ENCODE data around the gene RPS26.
"Not testable (repeated sequence)": the region's sequence is repeated elsewhere in the genome, so short reads cannot be mapped to it uniquely, and the experiment has no call there.

RPS26 gene

DNA sequence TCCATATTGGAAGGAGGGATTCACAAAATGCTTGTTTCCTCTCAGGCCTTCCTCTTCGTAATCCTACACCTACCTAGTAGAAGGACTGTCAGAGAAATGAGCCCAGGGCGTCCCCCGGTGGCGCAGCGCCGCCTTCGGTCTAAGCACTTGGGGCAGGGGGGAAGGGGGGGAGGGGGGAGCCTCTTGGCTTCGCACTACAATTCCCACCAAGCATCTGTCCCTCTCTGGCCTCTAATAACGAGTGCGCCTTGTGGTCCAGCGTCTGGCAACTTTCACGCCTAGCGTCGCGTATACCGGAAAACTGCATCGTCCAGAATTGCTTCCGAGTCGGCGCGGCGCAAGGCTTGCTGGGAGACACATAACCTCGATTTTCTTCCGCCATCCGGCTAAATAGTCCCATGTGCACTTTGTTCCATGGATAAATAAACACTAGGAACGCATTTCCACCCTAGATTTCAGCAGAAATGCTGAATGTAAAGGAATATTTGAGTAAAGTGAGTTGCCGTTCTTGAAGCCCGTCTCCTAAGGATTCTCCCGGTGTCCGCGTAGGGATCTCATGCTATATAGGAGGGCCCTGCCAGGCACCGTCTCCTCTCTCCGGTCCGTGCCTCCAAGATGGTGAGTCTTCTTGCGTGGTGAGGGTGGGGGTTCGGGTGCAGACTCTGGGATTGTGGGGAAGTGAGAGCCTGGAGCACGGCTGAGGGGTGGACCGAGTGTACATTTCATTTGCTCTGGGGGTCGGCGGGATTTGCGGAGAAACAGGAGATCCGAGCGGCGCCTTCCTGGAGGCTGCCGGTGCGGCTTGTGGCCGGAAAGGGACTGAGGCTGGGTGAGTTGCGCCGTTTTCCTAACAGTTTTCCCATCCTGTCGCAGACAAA is at the start of gene RPS26:
TSS of gene RPS26 (plus strand) at position 367 of the 878 bp plus-strand sequence. CDS start at position 616, 249 bp downstream.
- peak; percentile 100 for DNase-seq (ENCODE audit: low spot score)

- no peak for DNase-seq (ENCODE audit: low spot score)
These were observed 48.4 kb upstream of the RPS26 start for GRCh38 chr12:55993230-55993853.

- no peak for DNase-seq (ENCODE audit: low spot score)
These were observed 46.4 kb upstream of the RPS26 start for GRCh38 chr12:55995366-55995765.

DNA sequence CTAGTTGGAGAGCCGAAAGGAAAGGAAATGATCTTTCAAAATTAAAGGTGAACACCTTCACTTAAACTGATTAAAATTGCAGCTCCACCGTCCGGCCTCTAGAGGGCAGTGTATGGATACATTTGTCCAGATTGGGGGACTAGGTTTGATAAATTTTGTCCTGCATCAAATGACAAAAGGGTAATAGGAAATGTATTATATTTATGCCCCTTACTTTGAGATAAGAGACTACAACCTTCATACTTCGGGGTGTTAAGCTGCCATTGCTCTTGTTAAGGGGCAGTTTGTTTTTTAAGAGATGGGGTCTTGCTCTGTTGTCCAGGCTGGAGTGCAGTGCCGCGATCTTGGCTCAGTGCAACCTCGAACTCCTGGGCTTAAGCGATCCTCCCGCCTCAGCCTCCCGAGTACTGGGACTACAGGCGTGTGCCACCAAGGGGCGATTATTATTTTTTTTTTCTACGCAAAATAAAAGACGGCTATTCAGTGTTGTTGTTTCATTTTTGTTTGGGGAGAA is 45.5 kb upstream of the RPS26 start:
- peak; percentile 77 for DNase-seq (ENCODE audit: low spot score)

DNA sequence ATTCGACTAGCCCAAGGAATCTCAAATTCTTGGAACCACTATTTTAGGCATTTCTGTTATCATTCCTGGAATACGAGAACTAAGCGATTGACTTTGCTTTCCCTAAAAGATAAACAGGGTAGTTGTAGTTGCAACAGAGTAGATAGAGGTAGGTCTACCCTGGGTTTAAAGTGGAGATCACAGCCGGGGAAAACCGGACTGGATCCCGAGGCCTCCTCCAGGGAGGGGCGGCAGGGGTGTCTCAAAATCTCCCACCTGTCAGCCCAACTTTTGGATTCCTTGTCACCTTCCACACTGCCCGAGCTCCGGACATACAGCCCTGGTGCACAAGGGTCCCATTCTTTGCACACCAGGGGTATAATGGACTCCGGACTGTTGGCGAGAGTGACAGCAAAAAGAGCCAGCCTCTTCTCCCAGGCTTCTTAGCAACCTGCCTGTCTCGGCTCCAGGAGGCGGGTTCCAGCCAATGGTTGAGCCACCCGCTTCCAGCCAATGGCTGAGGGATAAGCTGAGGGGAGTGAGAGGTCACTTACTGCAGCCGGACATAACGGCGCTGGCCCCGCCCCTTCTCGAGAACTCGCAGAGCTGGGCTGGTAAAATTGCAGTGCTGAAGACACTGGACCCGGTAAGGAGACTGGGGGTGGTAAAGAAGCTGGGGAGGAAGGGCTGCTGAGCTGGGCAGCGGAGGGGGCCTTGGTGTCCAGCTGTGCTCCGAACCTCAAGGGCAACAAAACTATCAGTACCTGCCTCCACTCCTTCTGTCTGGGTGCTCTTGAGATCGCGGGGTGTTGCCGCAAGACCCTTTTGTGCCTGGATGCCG is 44.8 kb upstream of the RPS26 start, which contains the start of gene SUOX:
TSS of gene SUOX (plus strand) at position 562 of the 820 bp plus-strand sequence. CDS start 4,946 bp downstream, outside the sequence.
- DNase-seq (ENCODE audit: low spot score): peak; percentile 99

DNA sequence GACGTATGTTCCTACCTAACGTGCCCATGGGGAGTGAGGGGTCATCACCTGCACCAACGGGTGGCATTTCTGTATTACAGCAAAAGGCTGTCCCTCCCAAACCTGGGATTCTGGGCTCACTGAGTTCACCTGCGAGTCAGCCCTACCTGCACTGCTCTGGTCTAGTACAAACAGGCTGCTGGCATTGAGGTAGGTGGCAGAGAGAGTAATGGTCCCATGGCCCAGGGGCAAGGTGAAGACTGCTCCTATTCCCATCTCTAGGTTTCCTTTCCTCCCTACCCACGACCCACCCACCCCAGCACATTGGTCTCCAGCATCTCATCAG is 44.2 kb upstream of the RPS26 start:
- no peak for DNase-seq (ENCODE audit: low spot score)

- DNase-seq (ENCODE audit: low spot score): not testable (repeated sequence)
These were observed 42.2 kb upstream of the RPS26 start for GRCh38 chr12:55999522-55999921.

DNA sequence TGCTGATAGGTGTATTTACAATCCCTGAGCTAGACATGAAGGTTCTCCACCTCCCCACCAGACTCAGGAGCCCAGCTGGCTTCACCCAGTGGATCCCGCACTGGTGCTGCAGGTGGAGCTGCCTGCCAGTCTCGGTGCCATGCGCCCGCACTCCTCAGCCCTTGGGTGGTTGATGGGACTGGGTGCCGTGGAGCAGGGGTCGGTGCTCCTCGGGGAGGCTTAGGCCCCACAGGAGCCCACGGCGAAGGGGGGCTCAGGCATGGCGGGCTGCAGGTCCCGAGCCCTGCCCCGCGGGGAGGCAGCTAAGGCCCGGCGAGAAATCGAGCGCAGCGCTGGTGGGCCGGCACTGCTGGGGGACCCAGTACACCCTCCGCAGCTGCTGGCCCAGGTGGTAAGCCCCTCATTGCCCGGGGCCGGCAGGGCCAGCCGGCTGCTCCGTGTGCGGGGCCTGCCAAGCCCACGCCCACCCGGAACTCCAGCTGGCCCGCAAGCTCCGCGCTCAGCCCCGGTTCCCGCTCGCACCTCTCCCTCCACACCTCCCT is 41.6 kb upstream of the RPS26 start:
- not testable (repeated sequence) for DNase-seq (ENCODE audit: low spot score)

- DNase-seq (ENCODE audit: low spot score): no peak
These were observed 40.1 kb upstream of the RPS26 start for GRCh38 chr12:56001487-56002100.

- not testable (repeated sequence) for DNase-seq (ENCODE audit: low spot score)
These were observed 38.3 kb upstream of the RPS26 start for GRCh38 chr12:56003376-56003775.

DNA sequence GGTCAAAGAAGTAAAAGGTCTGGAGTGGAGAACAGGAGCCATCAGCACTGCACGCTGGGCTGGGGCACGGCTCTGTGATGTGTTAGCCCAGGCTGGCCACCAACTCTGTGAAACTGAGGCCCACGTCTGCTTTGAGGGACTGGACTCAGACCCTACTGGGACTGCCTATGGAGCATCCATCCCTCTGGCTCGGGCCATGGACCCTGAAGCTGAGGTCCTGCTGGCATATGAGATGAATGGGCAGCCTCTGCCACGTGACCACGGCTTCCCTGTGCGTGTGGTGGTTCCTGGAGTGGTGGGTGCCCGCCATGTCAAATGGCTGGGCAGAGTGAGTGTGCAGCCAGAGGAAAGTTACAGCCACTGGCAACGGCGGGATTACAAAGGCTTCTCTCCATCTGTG is 37.5 kb upstream of the RPS26 start:
- no peak for DNase-seq (ENCODE audit: low spot score)

DNA sequence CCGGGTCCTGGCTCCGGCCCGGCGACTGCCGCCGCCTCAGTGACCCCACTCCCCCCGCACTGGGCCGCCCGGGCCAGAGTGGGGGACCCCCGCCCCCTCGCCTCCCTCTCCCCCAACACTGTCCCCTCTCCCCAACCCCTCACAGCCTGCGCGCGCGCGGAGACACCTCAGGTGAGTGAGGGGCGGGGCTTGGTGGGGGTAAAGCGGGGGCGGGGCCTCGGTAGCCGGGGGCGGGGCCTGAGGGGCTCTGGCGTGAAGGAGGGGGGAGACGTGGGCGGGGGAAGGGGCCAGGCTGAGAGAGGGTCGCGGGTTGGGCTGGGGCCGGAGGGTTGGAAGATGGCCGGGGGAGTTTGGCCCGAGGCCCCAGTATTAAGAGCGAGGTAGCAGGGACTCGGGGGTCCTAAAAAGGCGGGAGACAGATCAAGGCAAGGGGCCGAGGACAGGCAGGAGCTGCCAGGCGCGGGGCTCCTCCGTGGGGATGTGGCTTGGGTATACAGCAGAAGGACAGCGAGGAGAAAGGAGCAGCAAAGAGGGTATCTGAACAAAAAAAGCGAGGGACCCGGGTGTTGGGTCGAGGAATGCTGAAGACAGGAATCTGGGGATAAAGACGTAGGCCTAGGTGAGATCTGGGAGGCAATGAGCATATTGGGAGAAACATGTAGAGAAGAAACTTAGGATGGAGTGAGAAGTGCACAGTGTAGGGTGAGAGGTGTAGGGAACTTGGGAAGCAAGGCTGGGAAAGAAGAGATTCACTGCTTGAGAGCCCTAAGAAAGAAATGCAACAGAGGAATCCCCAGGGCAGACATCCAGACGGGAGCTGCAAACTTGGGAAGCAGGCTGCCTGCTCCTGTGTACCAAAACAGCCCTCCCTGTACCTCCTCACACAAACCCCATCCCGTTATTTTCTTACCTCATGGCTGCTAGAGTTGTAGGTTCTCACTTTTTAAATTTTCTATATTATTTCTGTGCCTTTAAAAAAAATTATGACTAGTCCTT is 33.9 kb upstream of the RPS26 start:
- DNase-seq (ENCODE audit: low spot score): peak; percentile 52

GRCh38 chr12:56010111-56010570 is 31.6 kb upstream of the RPS26 start:
- no peak for DNase-seq (ENCODE audit: low spot score)

DNA sequence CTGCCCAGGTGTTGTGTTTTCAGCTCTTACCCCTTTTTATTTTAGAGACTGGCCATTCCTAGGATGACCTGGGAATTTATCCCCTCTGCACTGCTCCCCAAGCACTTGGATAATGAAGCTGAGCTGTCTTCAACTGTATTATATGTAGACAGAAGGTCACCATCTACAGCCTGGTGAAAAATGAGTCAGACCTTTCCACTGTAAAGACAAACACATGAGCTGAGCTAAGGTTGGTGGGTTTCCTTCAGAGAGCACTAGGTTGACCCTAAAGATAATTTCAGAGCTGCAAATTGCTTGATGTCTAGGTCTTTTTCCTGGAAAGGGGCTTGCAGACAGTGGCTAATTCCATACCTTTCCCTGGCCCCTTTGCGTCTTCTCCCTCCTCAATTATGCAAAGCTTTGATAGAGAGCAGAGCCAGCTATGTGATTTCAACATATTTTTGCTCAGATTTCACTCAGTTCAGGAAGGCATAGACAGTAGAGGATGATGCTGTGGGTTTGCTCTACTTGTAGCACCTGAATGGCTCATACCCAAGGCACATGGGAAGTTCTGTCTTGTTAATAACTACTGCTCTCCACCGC is 30.1 kb upstream of the RPS26 start:
- DNase-seq (ENCODE audit: low spot score): no peak

DNA sequence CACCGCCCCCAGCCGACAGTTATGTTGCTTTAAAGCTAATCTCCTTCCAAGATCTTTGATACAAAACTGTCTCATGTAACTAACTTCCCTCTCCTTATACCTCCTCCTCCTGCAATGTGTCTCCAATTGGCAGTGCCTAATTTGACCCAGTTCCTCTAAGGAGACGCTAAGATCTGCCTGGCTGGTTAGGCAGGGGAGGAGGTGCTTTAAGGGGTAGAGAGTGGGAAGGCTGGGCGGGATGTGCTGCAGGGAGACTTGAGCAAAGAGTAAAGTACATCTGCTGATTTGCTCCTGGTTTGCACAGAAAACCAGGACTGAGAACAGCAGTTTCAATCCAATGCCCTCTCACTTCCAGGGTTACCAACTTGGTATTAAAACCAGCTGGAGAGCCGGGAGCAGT is 28.2 kb upstream of the RPS26 start:
- DNase-seq (ENCODE audit: low spot score): no peak

GRCh38 chr12:56014205-56014604 is 27.5 kb upstream of the RPS26 start:
- DNase-seq (ENCODE audit: low spot score): no peak

- DNase-seq (ENCODE audit: low spot score): no peak
These were observed 24.5 kb upstream of the RPS26 start for GRCh38 chr12:56017181-56017580.

- DNase-seq (ENCODE audit: low spot score): no peak
These were observed 23.4 kb upstream of the RPS26 start for GRCh38 chr12:56018356-56018755.

DNA sequence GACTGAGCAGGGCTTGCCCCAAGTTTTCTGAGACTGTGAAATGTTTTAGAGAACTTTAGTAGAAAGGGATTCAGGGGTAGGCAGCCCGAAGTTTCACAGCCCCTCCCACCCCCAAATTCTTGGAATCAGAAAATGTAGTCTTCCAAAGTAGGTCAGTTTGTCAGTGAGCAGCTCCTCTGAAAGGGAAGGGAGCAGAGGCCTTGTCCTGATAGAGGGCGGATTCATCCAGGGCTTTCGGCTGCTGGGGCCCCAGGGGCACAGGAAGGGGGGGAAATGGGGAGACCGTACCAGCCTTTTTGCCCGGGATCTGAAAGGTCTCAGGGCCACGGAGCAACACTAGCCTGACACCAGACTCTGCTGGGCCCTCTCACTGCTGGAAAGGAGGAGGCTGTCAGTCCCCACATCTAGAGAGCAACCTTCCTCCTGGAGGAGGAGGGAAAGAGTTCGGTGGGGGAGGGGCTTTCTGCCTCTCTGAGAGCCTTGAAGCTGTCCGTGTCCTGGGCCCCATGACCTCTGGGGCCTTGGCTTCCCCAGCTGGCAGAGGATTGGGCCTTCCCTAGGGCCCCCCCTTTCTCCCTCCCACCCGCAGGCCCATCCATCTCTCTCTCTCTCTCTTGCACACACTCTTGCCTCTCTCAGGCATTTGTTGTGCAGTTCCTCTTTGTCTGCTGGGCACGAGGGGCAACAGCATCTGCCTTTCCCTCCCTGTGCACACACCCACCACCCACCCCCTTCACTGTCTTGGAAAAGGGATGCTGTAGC is 21.1 kb upstream of the RPS26 start, which contains the start of gene IKZF4:
TSS of gene IKZF4 (plus strand) at position 621 of the 762 bp plus-strand sequence. CDS start 451 bp downstream, outside the sequence.
- DNase-seq (ENCODE audit: low spot score): no peak
